Ovary (tissue), 9 donors: Measurements from ENCODE around the gene GYPC. TPM values are rescaled to one million over a fixed set of nuclear protein-coding genes. Genes with fewer than 3 reads are reported as not detected.

ENCODE experiments used
- DNase-seq, 5 donors: peaks; one replicate each; pipeline ENCODE4 v3.0.0-alpha.2; 2019 to 2020
- H3K27ac ChIP-seq, 2 donors: fragments of 200-600 bp; one replicate each; pipeline versions ENCODE4 v1.5.1 to v1.8.0; 2019 to 2022
- H3K27me3 ChIP-seq: fragments of 200-600 bp; one replicate; pipeline ENCODE4 v1.8.0; 2022
- H3K36me3 ChIP-seq: fragments of 200-600 bp; sonication (generic); one replicate; pipeline ENCODE4 v1.5.1; 2019
- H3K4me1 ChIP-seq: one replicate; pipeline ENCODE4 v1.8.1; 2013; ENCODE audit warnings: mild to moderate bottlenecking, moderate library complexity; ENCODE audit not compliant: insufficient read depth
- H3K4me3 ChIP-seq: fragments of 200-600 bp; sonication (generic); one replicate; pipeline ENCODE4 v1.5.1; 2017
- H3K9me3 ChIP-seq, 2 donors: fragments of 200-600 bp in 1 of 2; sonication (generic) in 1 of 2; one replicate each; pipeline versions ENCODE4 v1.5.1 to v1.8.1; 2013 to 2019; ENCODE audit warnings: mild to moderate bottlenecking in 1 of 2, moderate library complexity in 1 of 2
- CTCF ChIP-seq, 3 donors: fragments of 450-650 bp in 2 of 3; fragments of 200-600 bp in 1 of 3; IDR thresholded peaks; one replicate each; pipeline versions ENCODE4 v1.5.1 to v1.8.0; 2016 to 2022; ENCODE audit warnings: antibody characterized with exemption in 3 of 3, mild to moderate bottlenecking in 1 of 3
- EP300 ChIP-seq: sonication (generic); formaldehyde crosslinking; IDR thresholded peaks from one replicate; pipeline ENCODE4 v1.6.1; 2017; ENCODE audit warnings: antibody characterized with exemption
- POLR2A ChIP-seq: fragments of 450-650 bp; IDR thresholded peaks from one replicate; pipeline ENCODE4 v1.6.1; 2017; ENCODE audit warnings: antibody characterized with exemption, mild to moderate bottlenecking, moderate library complexity
- WGBS, 3 donors: extraction: QIAGEN DNeasy Blood & Tissue Kit in 1 of 3; methylation state at CpG; one replicate each; pipeline versions ENCODE4 v1.1.5 to v1.1.7; 2013 to 2017; 5-methylcytosine and 5-hydroxymethylcytosine counted together
- intact Hi-C, 4 donors: fragments of 100-400 bp; cut with DNase I; formaldehyde crosslinking; loops; one replicate each; pipeline versions ENCODE4 v1.11.0 to v1.15.1; 2022 to 2023
- polyA plus RNA-seq, 2 donors: library from polyadenylated mRNA; stranded (reverse); fragments of 200-250 nt in 1 of 2; fragments of 350-450 nt in 1 of 2; fragmentation: Illumina TruSeq in 1 of 2; extraction: RNeasy Lipid Tissue Mini Kit (QIAGEN cat#74804) in 1 of 2; gene quantifications; one replicate each; pipeline ENCODE4 v1.2.3, GENCODE V29; 2013 to 2014
- total RNA-seq, 7 donors: library from RNA; depleted of rRNA in 2 of 7; stranded (reverse); fragments of >200 nt in 2 of 7; fragmentation: NEBNext Ultra II Directional in 3 of 7; extraction: Animal tissue kit (Norgen Biotek cat#: 25700) in 3 of 7; gene quantifications; one replicate each; pipeline versions ENCODE4 v1.1.0 to v1.2.4, GENCODE V29; 2016 to 2023
- donor health status: DM: no; HTN: no; CAD: no; lungs with moderate emphysema.
- donor health status: DM: no; HTN: no; CAD: no.
- donor health status: Bipolar disorder and iron deficiency.
- donor health status: DM: yes; HTN: yes; CAD: no.
- donor health status: DM: no; HTN: no; CAD: no.
- donor health status: DM: yes; HTN: yes; CAD: no.

GYPC gene
- total and polyA plus RNA-seq, 9 donors, result 70.1 to 151 (median 104) TPM

- no peaks in the 10 kb centered on the region for H3K36me3 ChIP-seq
- H3K4me3 ChIP-seq, result no peak overlapping the region
- 71 to 79% (median 79%) methylated on average over 1 of the region's 1 CpG for WGBS, 3 donors
- H3K27me3 ChIP-seq, result no peaks in the 10 kb centered on the region
- TF ChIP-seq CTCF (IDR thresholded peaks at IDR 0.05), result no peak
- no peak for TF ChIP-seq POLR2A
- TF ChIP-seq EP300, result no peak
- intact Hi-C loops, result loop anchor here in 1 of 4 donors (2.0 kb wide), 1 partner anchor 20 kb away; no protein-coding TSS in a partner anchor
- DNase-seq, result no peak
- H3K27ac ChIP-seq, result no peak overlapping the region
- H3K9me3 ChIP-seq, result no peaks in the 10 kb centered on the region
- H3K4me1 ChIP-seq, result peaks cover 8% of the 10 kb centered on the region
Measured at GRCh38 chr2:126652323-126652891, 3.6 kb upstream of the GYPC start.

GRCh38 chr2:126653109-126653508, 2.8 kb upstream of the GYPC start:
- intact Hi-C loops, result loop anchor here in 1 of 4 donors (2.0 kb wide), 1 partner anchor 20 kb away; no protein-coding TSS in a partner anchor
- DNase-seq, result no peak
- WGBS, 3 donors, result 77 to 84% (median 79%) methylated on average over 4 of the region's 4 CpGs
- Histone ChIP-seq H3K27ac (no peak overlapping the region), H3K27me3 (no peaks in the 10 kb centered on the region), H3K4me1 (peaks cover 12% of the 10 kb centered on the region), H3K36me3 (no peaks in the 10 kb centered on the region), H3K4me3 (no peak overlapping the region), H3K9me3 (no peaks in the 10 kb centered on the region)
- no peak for TF ChIP-seq CTCF (IDR thresholded peaks at IDR 0.05)
- TF ChIP-seq POLR2A, result no peak
- TF ChIP-seq EP300, result no peak

- intact Hi-C loops, result loop anchor here in 1 of 4 donors (2.0 kb wide), 1 partner anchor 19 kb away; no protein-coding TSS in a partner anchor
- no peaks in the 10 kb centered on the region for H3K9me3 ChIP-seq
- H3K27me3 ChIP-seq, result no peaks in the 10 kb centered on the region
- WGBS, 3 donors, result 69 to 84% (median 75%) methylated on average over 4 of the region's 4 CpGs
- TF ChIP-seq POLR2A (no peak), CTCF (IDR thresholded peaks at IDR 0.05) (no peak), EP300 (no peak)
- H3K27ac ChIP-seq, result no peak overlapping the region
- no peaks in the 10 kb centered on the region for H3K36me3 ChIP-seq
- no peak for DNase-seq
- no peak overlapping the region for H3K4me3 ChIP-seq
- peaks cover 15% of the 10 kb centered on the region for H3K4me1 ChIP-seq
Measured at GRCh38 chr2:126653761-126654160, 2.2 kb upstream of the GYPC start.

GRCh38 chr2:126655051-126655450, 907 bp upstream of the GYPC start:
- Histone ChIP-seq H3K27me3 (no peaks in the 10 kb centered on the region), H3K9me3 (no peaks in the 10 kb centered on the region), H3K4me1 (peaks cover 22% of the 10 kb centered on the region), H3K4me3 (no peak overlapping the region), H3K27ac (peak overlapping the region; percentile 87 to 100), H3K36me3 (no peaks in the 10 kb centered on the region)
- intact Hi-C loops, result no loop called here
- no peak for TF ChIP-seq POLR2A
- no peak for TF ChIP-seq EP300
- TF ChIP-seq CTCF (IDR thresholded peaks at IDR 0.05), result no peak
- WGBS, 3 donors, result 81 to 84% (median 83%) methylated on average over 7 of the region's 7 CpGs
- peak in 1 of 5 donors; percentile 36 for DNase-seq
